ENCODE results near the gene RGR.

GRCh38 chr10:84308021-84308420, 63.2 kb downstream of the RGR start:
- TF ChIP-seq, protein P1, sequence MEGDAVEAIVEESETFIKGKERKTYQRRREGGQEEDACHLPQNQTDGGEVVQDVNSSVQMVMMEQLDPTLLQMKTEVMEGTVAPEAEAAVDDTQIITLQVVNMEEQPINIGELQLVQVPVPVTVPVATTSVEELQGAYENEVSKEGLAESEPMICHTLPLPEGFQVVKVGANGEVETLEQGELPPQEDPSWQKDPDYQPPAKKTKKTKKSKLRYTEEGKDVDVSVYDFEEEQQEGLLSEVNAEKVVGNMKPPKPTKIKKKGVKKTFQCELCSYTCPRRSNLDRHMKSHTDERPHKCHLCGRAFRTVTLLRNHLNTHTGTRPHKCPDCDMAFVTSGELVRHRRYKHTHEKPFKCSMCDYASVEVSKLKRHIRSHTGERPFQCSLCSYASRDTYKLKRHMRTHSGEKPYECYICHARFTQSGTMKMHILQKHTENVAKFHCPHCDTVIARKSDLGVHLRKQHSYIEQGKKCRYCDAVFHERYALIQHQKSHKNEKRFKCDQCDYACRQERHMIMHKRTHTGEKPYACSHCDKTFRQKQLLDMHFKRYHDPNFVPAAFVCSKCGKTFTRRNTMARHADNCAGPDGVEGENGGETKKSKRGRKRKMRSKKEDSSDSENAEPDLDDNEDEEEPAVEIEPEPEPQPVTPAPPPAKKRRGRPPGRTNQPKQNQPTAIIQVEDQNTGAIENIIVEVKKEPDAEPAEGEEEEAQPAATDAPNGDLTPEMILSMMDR (IDR thresholded peaks at IDR 0.05): no peak
- no peak for TF ChIP-seq POLR2A (IDR thresholded peaks at IDR 0.05)

Measured in Peyer's patch (tissue), 4 donors.